SK-N-SH treated with all-trans-retinoic acid at 6 μM for 48 hours (cell line): ENCODE results near the gene ERVV-1.

Source experiments
- ATAC-seq: fragments of 200-7000 bp; cut with Tn5 transposase; 3 replicates; pipeline ENCODE4 v1.9.1; 2020; ENCODE audit warnings: mild to moderate bottlenecking, moderate library complexity
- ARNTL ChIP-seq: fragments of 450-650 bp; formaldehyde crosslinking; IDR thresholded peaks from 2 replicates; pipeline ENCODE4 v1.5.0; 2020; ENCODE audit warnings: low read depth, mild to moderate bottlenecking, moderate library complexity, borderline replicate concordance
- BACH2 ChIP-seq: fragments of 250-450 bp; sonication (Bioruptor Pico); IDR thresholded peaks from 2 replicates; pipeline ENCODE4 v1.9.0; 2021; ENCODE audit warnings: mild to moderate bottlenecking, borderline replicate concordance
- CREB5 ChIP-seq: fragments of 250-450 bp; sonication (Bioruptor Pico); IDR thresholded peaks from 2 replicates; pipeline ENCODE4 v1.5.1; 2020; ENCODE audit warnings: low read depth, mild to moderate bottlenecking, moderate library complexity
- CSDC2 ChIP-seq: fragments of 250-450 bp; sonication (Bioruptor Pico); IDR thresholded peaks from 2 replicates; pipeline ENCODE4 v1.5.0; 2020; ENCODE audit warnings: mild to moderate bottlenecking, moderate library complexity
- CSRNP3 ChIP-seq: fragments of 250-450 bp; sonication (Bioruptor Pico); IDR thresholded peaks from 2 replicates; pipeline ENCODE4 v1.5.1; 2021; ENCODE audit warnings: mild to moderate bottlenecking, moderate library complexity
- ESRRG ChIP-seq: fragments of 250-450 bp; sonication (Bioruptor Pico); IDR thresholded peaks from 2 replicates; pipeline ENCODE4 v1.6.1; 2021; ENCODE audit warnings: mild to moderate bottlenecking
- GLIS3 ChIP-seq: fragments of 250-450 bp; sonication (Bioruptor Pico); IDR thresholded peaks from 2 replicates; pipeline ENCODE4 v1.5.0; 2020; ENCODE audit warnings: mild to moderate bottlenecking, moderate library complexity
- ISL1 ChIP-seq: fragments of 250-450 bp; sonication (Bioruptor Pico); IDR thresholded peaks from 2 replicates; pipeline ENCODE4 v2.1.2; 2022; ENCODE audit warnings: mild to moderate bottlenecking, moderate library complexity
- OSR1 ChIP-seq: fragments of 250-450 bp; sonication (Bioruptor Pico); IDR thresholded peaks from 2 replicates; pipeline ENCODE4 v1.8.0; 2022; ENCODE audit warnings: moderate library complexity, mild to moderate bottlenecking, inconsistent platforms
- PATZ1 ChIP-seq: fragments of 250-450 bp; sonication (Bioruptor Pico); IDR thresholded peaks from 2 replicates; pipeline ENCODE4 v1.8.0; 2020; ENCODE audit warnings: mild to moderate bottlenecking, moderate library complexity, borderline replicate concordance
- POU6F1 ChIP-seq: fragments of 250-450 bp; sonication (Bioruptor Pico); IDR thresholded peaks from 2 replicates; pipeline ENCODE4 v1.8.0; 2021; ENCODE audit warnings: low read depth, mild to moderate bottlenecking, moderate library complexity, borderline replicate concordance
- RARB ChIP-seq: fragments of 250-450 bp; sonication (Bioruptor Pico); IDR thresholded peaks from 2 replicates; pipeline ENCODE4 v1.8.0; 2021; ENCODE audit warnings: mild to moderate bottlenecking, moderate library complexity
- TCF4 ChIP-seq: fragments of 250-450 bp; sonication (Bioruptor Pico); IDR thresholded peaks from 2 replicates; pipeline ENCODE4 v1.8.0; 2021; ENCODE audit warnings: mild to moderate bottlenecking, moderate library complexity, borderline replicate concordance
- TOX ChIP-seq: fragments of 250-450 bp; sonication (Bioruptor Pico); IDR thresholded peaks from 2 replicates; pipeline ENCODE4 v1.8.0; 2021; ENCODE audit warnings: mild to moderate bottlenecking, moderate library complexity, borderline replicate concordance
- TSHZ2 ChIP-seq: fragments of 250-450 bp; sonication (Bioruptor Pico); IDR thresholded peaks from 2 replicates; pipeline ENCODE4 v1.5.0; 2020; ENCODE audit warnings: mild to moderate bottlenecking, moderate library complexity
- ZC3H10 ChIP-seq: fragments of 250-450 bp; sonication (Bioruptor Pico); IDR thresholded peaks from 2 replicates; pipeline ENCODE4 v1.5.1; 2021; ENCODE audit warnings: mild to moderate bottlenecking, moderate library complexity
- ZFP3 ChIP-seq: fragments of 250-450 bp; sonication (Bioruptor Pico); IDR thresholded peaks from 2 replicates; pipeline ENCODE4 v1.5.0; 2020; ENCODE audit warnings: mild to moderate bottlenecking, moderate library complexity
- ZFP30 ChIP-seq: fragments of 450-650 bp; formaldehyde crosslinking; IDR thresholded peaks from 2 replicates; pipeline ENCODE4 v1.5.0; 2022; ENCODE audit warnings: mild to moderate bottlenecking, moderate library complexity
- ZNF565 ChIP-seq: fragments of 450-650 bp; formaldehyde crosslinking; conservative IDR thresholded peaks from 2 replicates; pipeline ENCODE4 v1.5.0; 2020; ENCODE audit warnings: low read depth, mild to moderate bottlenecking, moderate library complexity
- ZNF70 ChIP-seq: fragments of 450-650 bp; formaldehyde crosslinking; IDR thresholded peaks from 2 replicates; pipeline ENCODE4 v1.5.0; 2020; ENCODE audit warnings: mild to moderate bottlenecking, moderate library complexity
- ZNF8 ChIP-seq: fragments of 450-650 bp; formaldehyde crosslinking; IDR thresholded peaks from 2 replicates; pipeline ENCODE4 v1.5.0; 2020; ENCODE audit warnings: mild to moderate bottlenecking, moderate library complexity

Gene ERVV-1

GRCh38 chr19:52997975-52998374 is 15.7 kb upstream of the ERVV-1 start:
- TF ChIP-seq OSR1 (no peak), CSRNP3 (no peak), ZNF8 (CRISPR knock-in tag) (no peak), ZC3H10 (CRISPR knock-in tag) (no peak), ZNF565 (no peak), ISL1 (CRISPR knock-in tag) (no peak)
- no peak for ATAC-seq

- TF ChIP-seq RARB (CRISPR knock-in tag) (no peak), CREB5 (CRISPR knock-in tag) (no peak), TOX (CRISPR knock-in tag) (no peak), ISL1 (CRISPR knock-in tag) (no peak), ZC3H10 (CRISPR knock-in tag) (no peak), ZFP3 (CRISPR knock-in tag) (no peak), ZNF565 (no peak), BACH2 (CRISPR knock-in tag) (no peak), TSHZ2 (CRISPR knock-in tag) (no peak), ZNF8 (CRISPR knock-in tag) (no peak), CSDC2 (CRISPR knock-in tag) (no peak), GLIS3 (CRISPR knock-in tag) (no peak), OSR1 (no peak), ZNF70 (CRISPR knock-in tag) (no peak), ARNTL (CRISPR knock-in tag) (no peak)
- ATAC-seq: no peak
These were observed 11.2 kb upstream of the ERVV-1 start for GRCh38 chr19:53002479-53002878.

- TF ChIP-seq GLIS3 (CRISPR knock-in tag) (no peak), CSRNP3 (no peak), OSR1 (no peak), ESRRG (no peak), POU6F1 (no peak), PATZ1 (no peak), CREB5 (CRISPR knock-in tag) (no peak), TCF4 (CRISPR knock-in tag) (no peak), CSDC2 (CRISPR knock-in tag) (no peak), ZFP30 (CRISPR knock-in tag) (no peak), TSHZ2 (CRISPR knock-in tag) (no peak), ISL1 (CRISPR knock-in tag) (no peak), BACH2 (CRISPR knock-in tag) (no peak)
- ATAC-seq: no peak
These were observed 9.5 kb upstream of the ERVV-1 start for GRCh38 chr19:53004242-53004641.
